NT2/D1 (cell line): ENCODE data around the gene LRMDA.

Experiments used
- DNase-seq: peaks from one replicate; pipeline ENCODE4 v3.0.0-alpha.2; 2011; ENCODE audit warnings: low read depth, low spot score
- H3K27me3 ChIP-seq: 2 replicates; pipeline ENCODE4 v1.6.0; 2011; ENCODE audit warnings: mild to moderate bottlenecking; ENCODE audit not compliant: insufficient read length, insufficient read depth
- H3K36me3 ChIP-seq: 2 replicates; pipeline ENCODE4 v1.6.1; 2011; ENCODE audit warnings: mild to moderate bottlenecking, low read length, mixed read lengths; ENCODE audit not compliant: insufficient read depth, insufficient read length
- H3K4me1 ChIP-seq: 2 replicates; pipeline ENCODE4 v1.5.1; 2011; ENCODE audit not compliant: insufficient read depth, insufficient read length
- H3K4me3 ChIP-seq: 2 replicates; pipeline ENCODE4 v1.5.1; 2011; ENCODE audit warnings: low read depth; ENCODE audit not compliant: insufficient read length
- H3K9ac ChIP-seq: 2 replicates; pipeline ENCODE4 v1.6.0; 2011; ENCODE audit warnings: low read depth; ENCODE audit not compliant: insufficient read length
- H3K9me3 ChIP-seq: 2 replicates; pipeline ENCODE4 v1.5.1; 2011; ENCODE audit warnings: mild to moderate bottlenecking, low read length; ENCODE audit not compliant: insufficient read depth
- SUZ12 ChIP-seq: IDR thresholded peaks from 2 replicates; pipeline ENCODE4 v1.6.1; 2011; ENCODE audit not compliant: insufficient read length, insufficient read depth; ENCODE audit errors: extremely low read depth
- YY1 ChIP-seq: IDR thresholded peaks from 2 replicates; pipeline ENCODE4 v1.6.1; 2011; ENCODE audit not compliant: insufficient read length, insufficient read depth
- ZNF274 ChIP-seq: IDR thresholded peaks from 2 replicates; pipeline ENCODE4 v1.6.1; 2011; ENCODE audit warnings: mild to moderate bottlenecking, low read depth, low read length

LRMDA gene

DNA sequence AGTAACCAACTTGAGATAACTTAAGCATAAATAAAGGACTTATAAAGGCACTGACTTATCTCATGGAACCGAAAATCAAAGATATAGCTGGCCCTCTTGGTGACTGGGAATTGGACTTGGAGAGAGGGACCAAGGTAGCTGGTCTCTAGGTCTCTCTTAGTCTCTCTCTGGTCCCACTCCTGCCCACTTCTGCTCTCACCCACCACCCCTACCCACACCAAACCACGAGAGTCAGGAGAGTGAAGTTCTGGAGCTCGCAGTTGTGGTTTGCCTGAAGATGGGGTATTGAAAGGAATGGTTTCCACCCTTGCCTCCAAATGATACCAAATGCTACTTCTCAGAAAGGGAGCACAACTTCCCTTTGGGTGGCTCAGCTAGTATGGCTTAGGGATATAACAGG, 216.3 kb downstream of the LRMDA start:
- Histone ChIP-seq H3K36me3 (no peaks in the 10 kb centered on the region), H3K27me3 (peaks cover 7% of the 10 kb centered on the region), H3K9ac (no peak overlapping the region), H3K4me3 (no peak overlapping the region), H3K4me1 (no peaks in the 10 kb centered on the region), H3K9me3 (no peaks in the 10 kb centered on the region)
- no peak for DNase-seq
- TF ChIP-seq ZNF274, result no peak
- no peak for TF ChIP-seq SUZ12
- no peak for TF ChIP-seq YY1

GRCh38 chr10:75648351-75648750, 216.9 kb downstream of the LRMDA start:
- Histone ChIP-seq H3K27me3 (peaks cover 7% of the 10 kb centered on the region), H3K9me3 (no peaks in the 10 kb centered on the region), H3K4me1 (no peaks in the 10 kb centered on the region), H3K36me3 (no peaks in the 10 kb centered on the region), H3K4me3 (no peak overlapping the region), H3K9ac (no peak overlapping the region)
- DNase-seq, result no peak
- TF ChIP-seq YY1, result no peak
- TF ChIP-seq SUZ12, result no peak
- no peak for TF ChIP-seq ZNF274

DNA sequence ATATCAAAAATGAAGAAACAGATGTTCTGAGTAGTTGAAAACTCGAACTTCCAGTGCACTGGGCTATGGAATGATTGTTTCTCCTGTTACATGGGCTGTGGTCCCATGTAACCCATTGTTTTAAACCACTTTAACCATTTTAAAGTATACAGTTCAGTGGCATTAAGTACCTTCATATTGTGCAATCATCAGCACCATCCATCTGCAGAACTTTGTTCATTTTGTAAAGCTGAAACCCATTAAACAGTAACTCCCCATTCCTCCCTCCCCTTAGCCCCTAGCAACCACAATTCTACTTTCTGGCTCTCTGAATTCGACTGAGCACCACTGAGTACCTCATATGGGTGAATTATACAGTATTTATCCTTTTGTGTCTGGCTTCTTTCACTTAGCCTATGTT, 217.4 kb downstream of the LRMDA start:
- Histone ChIP-seq H3K27me3 (peaks cover 7% of the 10 kb centered on the region), H3K9ac (no peak overlapping the region), H3K36me3 (no peaks in the 10 kb centered on the region), H3K4me3 (no peak overlapping the region), H3K9me3 (no peaks in the 10 kb centered on the region), H3K4me1 (no peaks in the 10 kb centered on the region)
- TF ChIP-seq YY1 (no peak), ZNF274 (no peak)
- no peak for DNase-seq

- no peak for DNase-seq
- Histone ChIP-seq H3K27me3 (peaks cover 7% of the 10 kb centered on the region), H3K4me1 (no peaks in the 10 kb centered on the region), H3K36me3 (no peaks in the 10 kb centered on the region), H3K9me3 (no peaks in the 10 kb centered on the region), H3K9ac (no peak overlapping the region), H3K4me3 (no peak overlapping the region)
- no peak for TF ChIP-seq ZNF274
- TF ChIP-seq SUZ12, result no peak
- no peak for TF ChIP-seq YY1
These were observed 218.0 kb downstream of the LRMDA start for GRCh38 chr10:75649466-75649865.

DNA sequence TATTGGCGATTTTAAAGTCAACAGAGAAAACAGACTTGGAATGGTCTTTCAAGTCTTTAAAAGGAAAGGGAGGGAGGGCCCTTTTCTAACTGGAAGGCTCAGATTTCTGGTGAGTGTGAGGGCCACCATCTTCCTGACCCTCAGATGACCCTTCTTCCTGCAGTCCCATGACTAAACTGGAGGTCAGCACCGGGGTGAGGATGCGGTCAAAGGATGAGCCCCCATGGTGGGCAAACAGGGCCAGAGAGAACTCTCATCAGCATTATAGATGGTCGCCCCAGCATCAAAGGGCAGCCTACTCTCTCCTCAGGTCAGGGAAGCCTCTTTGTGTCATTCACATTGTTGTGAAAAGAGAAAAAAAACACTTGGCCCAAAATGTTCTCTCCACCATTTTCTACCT, 219.2 kb downstream of the LRMDA start:
- no peaks in the 10 kb centered on the region for H3K36me3 ChIP-seq
- peaks cover 7% of the 10 kb centered on the region for H3K27me3 ChIP-seq
- DNase-seq, result no peak
- no peak overlapping the region for H3K9ac ChIP-seq
- H3K4me1 ChIP-seq, result no peaks in the 10 kb centered on the region
- TF ChIP-seq YY1, result no peak
- TF ChIP-seq ZNF274, result no peak
- TF ChIP-seq SUZ12, result no peak
- H3K4me3 ChIP-seq, result no peak overlapping the region
- no peaks in the 10 kb centered on the region for H3K9me3 ChIP-seq

DNA sequence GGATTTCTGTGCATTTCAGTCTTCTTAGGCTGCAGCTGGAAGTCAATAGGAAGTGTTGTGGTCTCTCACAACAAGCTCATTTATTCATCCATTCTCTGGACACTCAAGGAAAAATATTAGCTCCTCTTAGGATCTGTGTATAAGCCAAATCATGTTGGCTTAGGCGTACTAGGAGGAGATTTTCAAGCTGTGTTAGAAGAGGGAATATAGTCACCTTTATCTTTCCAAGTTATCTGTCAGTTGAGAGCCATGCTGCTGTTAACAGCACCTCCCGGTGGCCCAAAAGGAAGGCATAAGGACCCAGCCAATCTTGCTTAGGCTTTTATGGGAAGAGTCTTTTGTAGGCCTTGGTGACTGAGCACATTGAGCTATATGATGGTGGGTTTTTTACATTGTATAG, 220.0 kb downstream of the LRMDA start:
- peak; percentile 1 for DNase-seq
- no peak for TF ChIP-seq YY1
- no peak for TF ChIP-seq SUZ12
- no peak for TF ChIP-seq ZNF274
- H3K4me3 ChIP-seq, result no peak overlapping the region
- H3K4me1 ChIP-seq, result no peaks in the 10 kb centered on the region
- H3K27me3 ChIP-seq, result peaks cover 7% of the 10 kb centered on the region
- no peak overlapping the region for H3K9ac ChIP-seq
- H3K9me3 ChIP-seq, result no peaks in the 10 kb centered on the region
- H3K36me3 ChIP-seq, result no peaks in the 10 kb centered on the region

GRCh38 chr10:75652146-75652740, 220.8 kb downstream of the LRMDA start:
- Histone ChIP-seq H3K4me1 (no peaks in the 10 kb centered on the region), H3K36me3 (no peaks in the 10 kb centered on the region), H3K4me3 (no peak overlapping the region), H3K9me3 (no peaks in the 10 kb centered on the region), H3K27me3 (peaks cover 7% of the 10 kb centered on the region), H3K9ac (no peak overlapping the region)
- TF ChIP-seq YY1, result no peak
- TF ChIP-seq SUZ12, result no peak
- no peak for TF ChIP-seq ZNF274
- no peak for DNase-seq
